Measurements from ENCODE around the gene RNF25.

The RNF25 gene

DNA sequence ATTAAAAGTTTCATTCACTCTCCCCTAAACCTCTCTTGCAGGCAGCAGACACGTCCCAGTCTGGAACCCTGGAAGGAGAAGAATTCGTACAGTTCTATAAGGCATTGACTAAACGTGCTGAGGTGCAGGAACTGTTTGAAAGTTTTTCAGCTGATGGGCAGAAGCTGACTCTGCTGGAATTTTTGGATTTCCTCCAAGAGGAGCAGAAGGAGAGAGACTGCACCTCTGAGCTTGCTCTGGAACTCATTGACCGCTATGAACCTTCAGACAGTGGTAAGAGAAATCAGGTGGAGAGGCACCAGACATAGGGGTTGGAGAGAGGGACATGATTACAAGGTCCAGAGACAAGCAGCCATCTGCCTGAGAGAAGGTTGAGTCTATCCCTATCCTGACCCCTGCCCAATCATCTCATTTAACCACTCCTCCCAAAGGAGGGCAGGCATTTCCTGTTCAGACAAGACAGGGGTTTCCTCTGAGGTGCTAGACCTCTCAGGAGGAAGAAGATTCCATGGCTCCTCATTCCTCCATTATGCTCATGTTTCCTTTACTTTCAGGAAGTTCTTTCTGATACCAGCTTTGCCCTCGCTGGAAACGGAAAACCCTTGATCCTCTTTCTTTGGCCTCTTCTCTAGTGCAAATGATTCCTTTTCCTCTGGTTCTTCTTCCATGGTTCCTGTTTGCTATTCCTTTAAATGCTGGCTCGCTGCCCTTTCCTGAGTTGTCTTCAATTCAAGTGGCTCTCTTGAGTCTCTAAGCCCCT lies 49.0 kb downstream of the RNF25 start:
- DNase-seq: no peak

DNA sequence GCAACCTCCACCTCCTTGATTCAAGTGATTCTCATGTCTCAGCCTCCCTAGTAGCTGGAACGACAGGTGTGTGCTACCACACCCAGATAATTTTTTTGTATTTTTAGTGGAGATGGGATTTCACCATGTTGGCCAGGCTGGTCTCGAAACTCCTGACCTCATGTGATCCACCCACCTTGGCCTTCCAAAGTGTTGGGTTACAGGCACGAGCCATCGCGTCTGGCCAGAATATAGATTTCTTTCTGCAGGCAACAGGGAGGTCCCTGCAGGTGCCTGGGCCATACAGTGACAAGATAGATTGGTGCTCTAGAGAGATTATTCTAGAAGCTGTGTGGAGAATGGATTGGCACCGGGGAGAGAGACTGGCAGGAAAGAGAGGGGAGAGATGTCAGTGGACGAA lies 50.8 kb downstream of the RNF25 start:
- DNase-seq: no peak

DNA sequence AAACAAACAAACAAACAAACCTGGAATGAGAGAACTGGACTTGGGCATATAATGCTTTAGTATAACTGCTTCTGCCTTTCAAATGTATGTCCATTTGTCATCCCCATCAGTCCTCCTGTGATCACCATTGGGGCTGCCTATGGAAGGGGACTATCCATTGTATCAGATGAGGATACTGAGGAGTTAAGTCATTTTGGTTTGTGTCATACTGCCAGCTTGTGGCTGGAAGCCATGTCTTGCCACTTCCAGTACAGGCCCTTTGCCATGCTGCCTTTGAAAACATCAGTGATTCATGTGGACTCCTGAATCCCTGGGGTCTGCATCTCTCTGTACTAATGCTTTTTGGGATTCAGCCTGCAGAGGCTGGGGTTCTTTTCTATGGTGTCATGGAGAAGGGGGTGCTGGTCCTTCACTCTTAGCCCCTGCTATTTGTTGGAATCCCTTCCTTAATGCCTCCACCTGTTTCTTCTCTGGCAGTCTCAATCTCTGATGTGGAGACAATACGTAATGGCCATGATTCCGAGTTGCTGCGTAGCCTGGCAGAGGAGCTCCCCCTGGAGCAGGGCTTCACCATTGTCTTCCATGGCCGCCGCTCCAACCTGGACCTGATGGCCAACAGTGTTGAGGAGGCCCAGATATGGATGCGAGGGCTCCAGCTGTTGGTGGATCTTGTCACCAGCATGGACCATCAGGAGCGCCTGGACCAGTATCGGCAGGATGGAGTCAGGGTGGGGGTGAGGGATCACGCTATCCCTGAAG lies 53.5 kb downstream of the RNF25 start:
- DNase-seq: no peak

- DNase-seq: no peak
These were observed 55.9 kb downstream of the RNF25 start for GRCh38 chr2:218615868-218616315.
